Endothelial cell of umbilical vein (primary cell): ENCODE measurements around the gene NOPCHAP1.

Source experiments
- CTCF ChIP-seq, 2 donors: IDR thresholded peaks; 1 replicate in 1 of 2; 2 replicates in 1 of 2; pipeline ENCODE4 v1.5.1; 2011; ENCODE audit warnings: low read length in 2 of 2, mild to moderate bottlenecking in 2 of 2, moderate library complexity in 2 of 2, control low read depth in 1 of 2, inconsistent platforms in 1 of 2, low read depth in 1 of 2; ENCODE audit not compliant: insufficient read depth in 1 of 2; ENCODE audit errors: extremely low read depth in 1 of 2
- JUN ChIP-seq: IDR thresholded peaks from 2 replicates; pipeline ENCODE4 v1.6.1; 2011; ENCODE audit warnings: borderline replicate concordance, low read depth; ENCODE audit not compliant: insufficient read length, insufficient read depth
- POLR2A ChIP-seq: IDR thresholded peaks from 2 replicates; pipeline ENCODE4 v1.6.1; 2012; ENCODE audit warnings: low read depth, mild to moderate bottlenecking, control low read depth, low read length
- POLR2AphosphoS5 ChIP-seq: IDR thresholded peaks from 2 replicates; pipeline ENCODE4 v1.6.1; 2012; ENCODE audit warnings: low read depth, mild to moderate bottlenecking, control low read depth, low read length, moderate library complexity; ENCODE audit not compliant: insufficient read depth

- no peak for TF ChIP-seq POLR2A
- no peak for TF ChIP-seq CTCF (IDR thresholded peaks at IDR 0.05; ENCODE audit: extremely low read depth in 1 of 2, insufficient read depth in 1 of 2, low read depth in 1 of 2, low read length in 2 of 2)
- TF ChIP-seq POLR2AphosphoS5, result no peak
- TF ChIP-seq JUN, result no peak
Measured at GRCh38 chr12:104960464-104960863, 25.7 kb upstream of the NOPCHAP1 start.
